Measurements from ENCODE around the gene PEMT. TPM values are rescaled to one million over a fixed set of nuclear protein-coding genes. Genes with fewer than 3 reads are reported as not detected.
"Not testable (repeated sequence)": the region's sequence is repeated elsewhere in the genome, so short reads cannot be mapped to it uniquely, and the experiment has no call there.

PEMT gene, protein sequence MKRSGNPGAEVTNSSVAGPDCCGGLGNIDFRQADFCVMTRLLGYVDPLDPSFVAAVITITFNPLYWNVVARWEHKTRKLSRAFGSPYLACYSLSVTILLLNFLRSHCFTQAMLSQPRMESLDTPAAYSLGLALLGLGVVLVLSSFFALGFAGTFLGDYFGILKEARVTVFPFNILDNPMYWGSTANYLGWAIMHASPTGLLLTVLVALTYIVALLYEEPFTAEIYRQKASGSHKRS
- total RNA-seq = 10 to 100 TPM; 30.4 to 32.3 TPM

DNA sequence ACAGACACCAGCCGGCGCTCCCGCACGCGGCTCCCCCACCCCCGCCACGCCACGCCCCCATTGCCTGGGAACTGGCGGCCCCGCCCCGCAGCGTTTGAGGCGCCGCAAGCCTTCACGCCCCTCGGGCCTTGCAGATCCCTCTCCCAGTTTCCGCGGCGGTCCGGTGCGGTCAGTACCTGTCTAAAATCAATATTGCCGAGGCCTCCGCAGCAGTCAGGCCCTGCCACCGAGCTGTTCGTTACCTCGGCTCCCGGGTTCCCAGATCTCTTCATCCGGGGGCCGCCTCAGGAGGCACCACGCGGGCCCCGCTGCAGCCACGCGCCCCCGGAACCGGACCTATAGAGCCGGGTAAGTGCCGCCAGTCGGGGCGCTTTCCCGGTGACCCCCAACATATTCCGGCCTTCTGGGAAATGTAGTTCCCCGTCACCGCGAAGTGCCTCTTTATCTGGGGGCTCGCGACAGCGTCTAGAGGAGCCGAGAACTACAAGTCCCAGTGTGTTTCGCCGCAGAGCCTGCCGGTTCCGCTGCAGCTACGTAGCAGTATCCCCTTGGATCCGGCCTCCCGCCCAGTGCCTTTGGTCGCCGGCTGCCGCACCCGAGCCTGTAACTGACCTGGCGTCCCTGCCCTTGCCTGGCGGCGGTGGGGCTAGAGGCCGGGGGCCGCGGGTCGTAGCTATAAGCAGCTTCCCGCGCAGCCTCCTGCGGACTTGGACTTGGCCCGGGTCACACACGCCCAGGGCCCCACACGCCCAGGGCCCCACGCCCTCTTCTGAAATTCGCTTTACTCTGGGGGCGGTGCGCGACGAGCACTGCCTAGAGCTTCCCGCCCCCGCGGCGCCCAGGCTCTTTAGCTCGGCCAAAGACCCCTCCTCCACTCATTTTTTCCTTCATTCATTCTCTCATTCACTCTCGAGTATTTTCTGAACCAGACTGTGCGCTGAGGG, at the start of gene PEMT:
TSS of gene PEMT (minus strand) at position 354 of the 944 bp plus-strand sequence. CDS start at position 272, 82 bp downstream.
- Mint-ChIP-seq H3K9me3 (ENCODE audit: low read depth) (no peaks in the 10 kb centered on the region), H3K4me1 (peaks cover 16% of the 10 kb centered on the region), H3K4me3 (peak within 1 kb of the TSS; percentile 92), H3K36me3 (ENCODE audit: low read depth) (no peaks in the 10 kb centered on the region), H3K27me3 (no peaks in the 10 kb centered on the region), H3K27ac (peak within 1 kb of the TSS; percentile 95)
- intact Hi-C loops (cut with DNase I, micrococcal nuclease) = loop anchor here (1.0 to 5.0 kb wide), 20 partner anchors 37 to 592 kb away; partner anchors contain the start of genes ATPAF2 (in 2 of the 2), DRC3 (in 2 of the 2), GID4 (in 2 of the 2) and RASD1 (in 2 of the 2)
- ChIA-PET CTCF (interaction anchor here (1.0 to 2.3 kb wide), 6 partner anchors 10 to 95 kb away, joined by 3 to 11 read pairs (median 4); partner anchors contain the start of gene RASD1), POLR2A (interaction anchor here (0.6 kb wide), 2 partner anchors 262 to 414 kb away, joined by 8 to 11 read pairs; no protein-coding TSS in a partner anchor)
- ATAC-seq (peak; percentile 96), DNase-seq (peak; percentile 96)

DNA sequence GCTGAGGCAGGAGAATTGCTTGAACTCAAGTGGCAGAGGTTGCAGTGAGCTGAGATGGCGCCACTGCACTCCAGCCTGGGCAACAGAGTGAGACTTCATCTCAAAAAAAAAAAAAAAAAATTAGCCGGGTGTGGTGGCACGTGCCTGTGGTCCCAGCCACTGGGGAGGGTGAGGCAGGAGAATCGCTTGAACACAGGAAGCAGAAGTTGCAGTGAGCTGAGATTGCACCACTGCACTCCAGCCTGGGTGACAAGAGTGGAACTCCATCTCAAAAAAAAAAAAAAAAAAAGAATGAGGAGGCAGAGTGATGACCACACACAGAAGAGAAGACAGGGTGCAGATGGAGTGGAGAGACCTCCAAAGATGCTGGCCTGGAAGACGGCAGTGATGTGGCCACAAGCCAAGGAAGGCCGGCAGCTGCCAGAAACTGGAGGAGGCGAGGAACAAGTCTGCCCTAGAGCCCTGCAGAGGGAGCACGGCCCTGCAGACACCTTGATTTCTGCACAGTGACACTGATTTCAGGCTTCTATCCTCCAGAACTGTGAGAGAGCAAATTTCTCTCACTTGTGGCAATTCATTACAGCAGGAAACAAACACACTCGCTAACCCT, 48.3 kb upstream of the PEMT start:
- H3K36me3 Mint-ChIP-seq (ENCODE audit: low read depth); H3K27me3 Mint-ChIP-seq; H3K4me3 Mint-ChIP-seq; H3K4me1 Mint-ChIP-seq; H3K27ac Mint-ChIP-seq; ATAC-seq; H3K9me3 Mint-ChIP-seq (ENCODE audit: low read depth); DNase-seq: not testable (repeated sequence)
- POLR2A ChIA-PET = interaction anchor here (0.6 kb wide), 1 partner anchor 275 kb away, joined by 5 read pairs; no protein-coding TSS in a partner anchor
- intact Hi-C loops (cut with DNase I, micrococcal nuclease) = loop anchor here (5.0 kb wide), 3 partner anchors 157 to 637 kb away; no protein-coding TSS in a partner anchor
- CTCF ChIA-PET = interaction anchor here (4.3 kb wide), 1 partner anchor 284 kb away, joined by 58 read pairs; no protein-coding TSS in a partner anchor

DNA sequence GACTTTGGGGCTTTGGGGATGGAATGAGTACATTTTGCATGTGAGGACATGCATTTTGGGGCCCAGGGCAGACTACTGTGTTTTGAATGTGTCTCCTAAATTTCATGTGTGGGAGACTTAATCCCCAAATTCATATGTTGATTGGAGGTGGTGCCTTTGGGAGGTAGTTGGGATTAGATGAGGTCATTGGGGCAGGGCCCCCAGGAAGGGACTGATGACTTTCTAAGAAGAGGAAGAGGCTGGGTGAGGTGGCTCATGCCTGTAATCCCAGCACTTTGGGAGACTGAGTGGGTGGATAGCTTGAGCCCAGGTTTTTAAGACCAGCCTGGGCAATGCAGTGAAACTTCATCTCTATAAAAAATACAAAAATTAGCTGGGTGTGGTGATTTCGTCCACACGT, 47.0 kb upstream of the PEMT start:
- H3K9me3 Mint-ChIP-seq (ENCODE audit: low read depth) = no peaks in the 10 kb centered on the region
- H3K4me1 Mint-ChIP-seq = no peaks in the 10 kb centered on the region
- H3K36me3 Mint-ChIP-seq (ENCODE audit: low read depth) = no peaks in the 10 kb centered on the region
- DNase-seq = no peak
- H3K4me3 Mint-ChIP-seq = no peak overlapping the region
- intact Hi-C loops (cut with DNase I, micrococcal nuclease) = no loop called here
- H3K27me3 Mint-ChIP-seq = no peaks in the 10 kb centered on the region
- ChIA-PET CTCF (interaction anchor here (0.5 to 1.4 kb wide), 3 partner anchors 117 to 256 kb away, joined by 3 to 5 read pairs (median 4); partner anchors contain the start of gene RASD1), POLR2A (no interaction called here)
- no peak for ATAC-seq
- H3K27ac Mint-ChIP-seq = no peak overlapping the region

DNA sequence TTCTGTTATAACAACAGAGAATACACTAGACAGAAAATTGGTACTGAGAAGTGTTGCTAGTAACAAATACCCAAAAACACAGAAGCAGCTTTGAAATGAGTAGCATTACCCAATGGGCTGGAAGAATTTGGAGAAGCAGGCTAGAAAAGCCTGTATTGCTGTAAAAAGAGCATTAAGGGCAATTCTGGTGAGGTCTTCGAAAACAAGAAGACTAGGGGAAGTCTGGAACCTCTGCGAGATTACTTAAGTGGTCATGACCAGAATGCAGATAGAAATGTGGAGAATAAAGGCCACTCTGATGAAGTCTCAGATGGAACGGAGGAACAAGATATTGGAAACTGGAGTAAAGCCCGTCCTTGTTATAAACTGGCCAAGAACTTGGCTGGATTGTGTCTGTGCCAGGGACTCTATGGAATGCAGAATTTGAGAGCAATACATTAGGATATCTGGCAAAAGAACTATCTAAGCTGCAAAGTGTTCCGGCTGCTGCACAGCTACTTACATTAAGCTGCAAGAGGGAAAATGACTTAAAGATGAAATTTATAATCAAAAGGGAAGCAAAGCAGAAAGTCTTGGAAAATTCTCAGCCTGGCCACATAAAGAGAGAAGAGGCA, 44.9 kb upstream of the PEMT start:
- Mint-ChIP-seq H3K9me3 (ENCODE audit: low read depth) (no peaks in the 10 kb centered on the region), H3K4me3 (no peak overlapping the region), H3K4me1 (no peaks in the 10 kb centered on the region), H3K36me3 (ENCODE audit: low read depth) (no peaks in the 10 kb centered on the region), H3K27me3 (no peaks in the 10 kb centered on the region), H3K27ac (no peak overlapping the region)
- intact Hi-C loops (cut with DNase I, micrococcal nuclease) = no loop called here
- ATAC-seq (no peak), DNase-seq (no peak)
- POLR2A ChIA-PET = no interaction called here
- CTCF ChIA-PET = interaction anchor here (0.7 to 1.8 kb wide), 3 partner anchors 23 to 451 kb away, joined by 3 to 8 read pairs (median 4); no protein-coding TSS in a partner anchor

DNA sequence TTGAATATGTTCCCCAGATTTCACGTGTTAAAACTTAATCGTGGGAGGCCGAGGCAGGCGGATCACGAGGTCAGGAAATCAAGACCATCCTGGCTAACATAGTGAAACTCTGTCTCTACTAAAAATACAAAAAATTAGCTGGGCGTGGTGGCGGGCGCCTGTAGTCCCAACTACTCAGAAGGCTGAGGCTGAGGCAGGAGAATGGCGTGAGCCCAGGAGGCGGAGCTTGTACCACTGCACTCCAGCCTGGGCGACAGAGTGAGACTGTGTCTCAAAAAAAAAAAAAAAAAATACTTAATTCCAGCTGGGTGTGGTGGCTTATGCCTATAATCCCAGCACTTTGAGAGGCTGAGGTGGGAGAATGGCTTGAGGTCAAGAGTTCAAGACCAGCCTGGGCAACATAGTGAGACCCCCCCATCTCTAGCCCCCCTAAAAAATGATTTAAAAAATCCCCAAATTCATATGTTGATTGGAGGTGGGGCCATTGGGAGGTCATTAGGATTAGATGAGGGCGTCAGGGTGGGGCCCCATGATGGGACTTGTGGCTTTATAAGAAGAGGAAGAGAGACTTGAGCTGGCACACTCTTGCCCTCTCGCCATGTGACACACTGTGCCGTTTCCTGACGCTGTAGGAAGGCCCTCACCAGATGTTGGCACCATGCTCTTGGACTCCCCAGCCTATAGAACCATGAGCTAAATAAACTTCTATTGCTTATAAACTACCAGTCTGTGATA, 44.2 kb upstream of the PEMT start:
- H3K27me3 Mint-ChIP-seq; ATAC-seq; H3K4me1 Mint-ChIP-seq; intact Hi-C loops (cut with DNase I, micrococcal nuclease); DNase-seq; H3K4me3 Mint-ChIP-seq; H3K27ac Mint-ChIP-seq; H3K36me3 Mint-ChIP-seq (ENCODE audit: low read depth); POLR2A ChIA-PET; H3K9me3 Mint-ChIP-seq (ENCODE audit: low read depth): not testable (repeated sequence)
- CTCF ChIA-PET = interaction anchor here (0.5 to 1.8 kb wide), 2 partner anchors 22 to 426 kb away, joined by 3 to 4 read pairs; no protein-coding TSS in a partner anchor

DNA sequence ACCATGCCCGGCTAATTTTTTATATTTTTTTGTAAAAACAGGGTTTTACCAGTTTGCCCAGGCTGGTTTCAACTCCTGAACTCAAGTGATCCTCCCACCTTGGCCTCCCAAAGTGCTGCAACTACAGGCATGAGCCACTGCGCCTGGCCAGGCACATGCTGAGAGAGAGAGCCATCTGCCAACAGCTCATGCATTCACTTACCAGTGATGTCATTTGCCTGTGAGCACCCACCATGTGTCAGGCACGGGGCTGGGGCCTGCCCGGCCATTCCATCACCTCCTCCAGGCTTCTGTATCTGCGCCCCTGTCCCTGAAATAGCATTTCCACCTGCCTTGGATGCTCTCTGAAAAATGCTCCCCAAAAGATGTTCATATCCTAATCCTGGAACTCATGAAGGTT, 43.6 kb upstream of the PEMT start:
- DNase-seq = no peak
- Mint-ChIP-seq H3K9me3 (ENCODE audit: low read depth) (no peaks in the 10 kb centered on the region), H3K27ac (no peak overlapping the region), H3K36me3 (ENCODE audit: low read depth) (no peaks in the 10 kb centered on the region), H3K4me3 (no peak overlapping the region), H3K27me3 (no peaks in the 10 kb centered on the region), H3K4me1 (no peaks in the 10 kb centered on the region)
- intact Hi-C loops (cut with DNase I, micrococcal nuclease) = no loop called here
- ChIA-PET POLR2A (interaction anchor here (0.7 kb wide), 1 partner anchor 288 kb away, joined by 3 read pairs; no protein-coding TSS in a partner anchor), CTCF (interaction anchor here (0.5 kb wide), 1 partner anchor 427 kb away, joined by 3 read pairs; no protein-coding TSS in a partner anchor)
- ATAC-seq = no peak

DNA sequence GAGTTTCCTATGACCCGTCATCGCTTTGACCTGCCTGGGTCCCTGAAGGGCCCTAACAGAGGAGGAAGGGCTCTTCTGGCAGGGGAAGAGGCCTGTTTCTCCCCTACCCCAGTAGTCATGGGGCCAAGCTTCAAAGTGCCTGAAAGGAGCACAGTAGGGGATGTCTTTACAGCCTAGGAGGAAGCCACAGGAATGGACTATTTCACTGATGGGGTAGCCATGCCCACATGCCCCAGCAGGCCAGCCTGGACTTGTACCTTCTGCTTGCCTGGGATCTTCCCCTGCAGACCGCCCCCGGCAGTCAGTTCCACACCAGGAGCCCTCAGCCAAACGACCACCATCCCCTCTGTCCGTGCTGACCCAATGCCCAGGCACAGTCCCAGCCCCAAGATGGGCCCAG, 41.8 kb upstream of the PEMT start:
- POLR2A ChIA-PET = interaction anchor here (0.6 kb wide), 1 partner anchor 167 kb away, joined by 4 read pairs; no protein-coding TSS in a partner anchor
- intact Hi-C loops (cut with DNase I, micrococcal nuclease) = no loop called here
- H3K27ac Mint-ChIP-seq = no peak overlapping the region

DNA sequence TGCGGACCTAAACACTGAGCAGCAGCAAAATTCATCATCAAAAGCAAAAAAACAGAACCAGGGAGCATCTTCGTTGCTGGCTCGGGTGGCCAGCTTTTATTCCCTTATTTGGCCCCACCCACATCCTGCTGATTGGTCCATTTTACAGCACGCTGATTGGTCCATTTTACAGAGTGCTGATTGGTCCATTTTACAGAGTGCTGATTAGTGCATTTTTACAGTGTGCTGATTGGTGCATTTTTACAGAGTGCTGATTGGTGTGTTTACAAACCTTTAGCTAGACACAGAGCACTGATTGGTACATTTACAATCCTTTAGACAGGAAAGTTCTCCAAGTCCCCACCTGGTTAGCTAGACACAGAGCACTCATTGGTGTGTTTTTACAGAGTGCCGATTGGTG, 41.2 kb upstream of the PEMT start:
- intact Hi-C loops (cut with DNase I, micrococcal nuclease); ATAC-seq: not testable (repeated sequence)

More for the DNA sequence above, 41.8 kb upstream of the PEMT start:
- ATAC-seq (no peak), DNase-seq (no peak)
- Mint-ChIP-seq H3K9me3 (ENCODE audit: low read depth) (no peaks in the 10 kb centered on the region), H3K36me3 (ENCODE audit: low read depth) (no peaks in the 10 kb centered on the region), H3K27me3 (no peaks in the 10 kb centered on the region), H3K4me1 (peaks cover 11% of the 10 kb centered on the region), H3K4me3 (no peak overlapping the region)
- CTCF ChIA-PET = interaction anchor here (2.4 kb wide), 1 partner anchor 9 kb away, joined by 14 read pairs; no protein-coding TSS in a partner anchor

DNA sequence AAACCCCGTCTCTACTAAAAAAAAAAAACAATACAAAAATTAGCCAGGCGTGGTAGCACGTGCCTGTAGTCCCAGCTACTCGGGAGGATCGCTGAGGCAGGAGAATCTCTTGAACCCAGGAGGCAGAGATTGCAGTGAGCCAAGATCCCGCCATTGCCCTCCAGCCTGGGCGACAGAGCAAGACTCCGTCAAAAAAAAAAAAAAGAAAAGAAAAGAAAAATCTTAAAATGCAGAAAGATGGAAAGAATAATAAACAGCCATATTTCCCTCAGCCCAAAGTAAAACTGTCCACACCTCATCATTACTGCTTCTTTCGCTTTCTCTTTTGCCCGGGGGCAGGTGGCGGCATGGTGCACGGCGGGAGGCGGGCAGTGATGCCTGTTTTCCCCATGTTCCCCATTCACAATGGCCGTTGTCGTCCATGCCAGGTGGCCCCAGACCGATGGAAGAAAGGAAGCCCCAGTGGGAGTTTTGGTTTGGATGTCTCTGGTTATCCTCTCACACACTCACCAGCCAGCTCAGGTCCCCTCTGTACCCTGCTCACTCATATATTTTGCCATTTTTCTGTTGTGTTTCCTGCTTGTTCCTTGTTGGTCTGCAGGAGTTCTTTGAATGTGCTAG, 37.0 kb upstream of the PEMT start:
- Mint-ChIP-seq H3K4me3 (peak overlapping the region; percentile 70), H3K36me3 (ENCODE audit: low read depth) (no peaks in the 10 kb centered on the region), H3K27me3 (no peaks in the 10 kb centered on the region), H3K4me1 (peaks cover 11% of the 10 kb centered on the region), H3K9me3 (ENCODE audit: low read depth) (no peaks in the 10 kb centered on the region), H3K27ac (peak overlapping the region; percentile 86)
- ATAC-seq = peak; percentile 88
- POLR2A ChIA-PET = no interaction called here
- intact Hi-C loops (cut with DNase I, micrococcal nuclease) = loop anchor here in 1 of 2 experiments (1.0 kb wide), 1 partner anchor 36 kb away; no protein-coding TSS in a partner anchor
- peak; percentile 66 for DNase-seq
- CTCF ChIA-PET = interaction anchor here (0.6 to 1.2 kb wide), 2 partner anchors 13 to 98 kb away, joined by 6 to 7 read pairs; no protein-coding TSS in a partner anchor

More for the DNA sequence above, 41.2 kb upstream of the PEMT start:
- POLR2A ChIA-PET; H3K9me3 Mint-ChIP-seq (ENCODE audit: low read depth); H3K27me3 Mint-ChIP-seq; H3K36me3 Mint-ChIP-seq (ENCODE audit: low read depth); H3K4me3 Mint-ChIP-seq; H3K27ac Mint-ChIP-seq; DNase-seq: not testable (repeated sequence)
- peaks cover 11% of the 10 kb centered on the region for H3K4me1 Mint-ChIP-seq
- CTCF ChIA-PET = interaction anchor here (2.4 kb wide), 1 partner anchor 9 kb away, joined by 14 read pairs; no protein-coding TSS in a partner anchor

DNA sequence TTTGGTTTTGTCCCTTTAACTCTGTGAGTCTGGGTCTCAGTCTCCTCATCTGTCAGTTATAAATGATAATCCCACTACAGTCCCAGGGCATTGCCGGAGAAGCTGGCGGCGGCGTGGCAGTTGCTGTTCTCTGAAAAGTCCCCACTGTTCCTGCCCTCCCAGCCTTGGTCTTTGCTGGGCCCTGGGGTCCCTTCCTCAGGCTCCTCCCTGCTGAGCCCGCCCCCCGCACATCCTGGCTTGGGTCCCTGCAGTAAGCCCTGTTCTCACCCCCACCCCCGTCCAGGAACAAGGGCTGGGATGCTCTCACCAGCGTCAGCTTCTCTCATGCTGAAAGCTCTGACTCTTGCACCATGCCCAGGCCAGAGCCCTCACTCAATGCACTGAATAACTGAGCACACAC, 35.3 kb upstream of the PEMT start:
- H3K9me3 Mint-ChIP-seq (ENCODE audit: low read depth) = no peaks in the 10 kb centered on the region
- CTCF ChIA-PET = no interaction called here
- ATAC-seq = no peak

More for the DNA sequence above, 35.3 kb upstream of the PEMT start:
- no peak for DNase-seq
- intact Hi-C loops (cut with DNase I, micrococcal nuclease) = no loop called here
- Mint-ChIP-seq H3K27ac (no peak overlapping the region), H3K4me3 (no peak overlapping the region), H3K36me3 (ENCODE audit: low read depth) (no peaks in the 10 kb centered on the region), H3K4me1 (peaks cover 11% of the 10 kb centered on the region), H3K27me3 (no peaks in the 10 kb centered on the region)
- POLR2A ChIA-PET = no interaction called here

All from activated CD4-positive, alpha-beta T cell treated with anti-CD3 and anti-CD28 coated beads for 36 hours (primary cell).